ENCODE data around the gene MYH6. TPM values are rescaled to one million over a fixed set of nuclear protein-coding genes. Genes with fewer than 3 reads are reported as not detected.

MYH6 gene
- total RNA-seq, 6 donors from 2014 or later, result not detected

DNA sequence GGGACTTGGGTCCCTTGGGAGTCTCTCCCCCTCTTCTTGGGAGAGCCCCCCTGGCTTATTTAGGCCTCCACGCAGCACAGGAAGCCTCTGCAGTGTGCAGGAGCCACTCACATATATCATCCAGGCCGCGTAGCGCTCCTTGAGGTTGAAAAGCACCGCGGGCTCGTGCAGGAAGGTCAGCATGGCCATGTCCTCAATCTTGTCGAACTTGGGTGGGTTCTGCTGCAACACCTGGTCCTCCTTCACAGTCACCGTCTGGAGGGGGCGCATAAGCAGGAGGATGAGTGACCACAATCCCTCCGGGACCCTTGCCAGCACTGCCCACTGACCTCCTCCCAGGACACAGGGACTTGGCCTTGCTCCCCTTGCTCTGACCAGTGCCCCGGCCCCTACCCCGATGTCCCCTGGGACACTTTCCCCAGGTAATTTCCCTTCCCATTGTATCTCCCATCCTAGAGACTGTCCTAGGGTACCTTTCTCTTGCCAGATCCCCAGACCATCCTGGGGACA, 2.5 kb downstream of the MYH6 start:
- H3K27me3 ChIP-seq, result no peaks in the 10 kb centered on the region
- H3K4me1 ChIP-seq, result no peaks in the 10 kb centered on the region
- H3K4me3 ChIP-seq, result no peak overlapping the region
- 86 to 100% methylated on average over 3 to 13 of the region's 13 CpGs for WGBS, 2 donors
- H3K9me3 ChIP-seq, result no peaks in the 10 kb centered on the region
- no peak for DNase-seq
- H3K36me3 ChIP-seq, result no peaks in the 10 kb centered on the region
- ATAC-seq (ENCODE audit: low FRiP score in 2 of 2), result no peak
- no peak overlapping the region for H3K27ac ChIP-seq
- TF ChIP-seq POLR2A (IDR thresholded peaks at IDR 0.05), result no peak
- TF ChIP-seq CTCF (IDR thresholded peaks at IDR 0.05), result no peak
- TF ChIP-seq POLR2AphosphoS5 (IDR thresholded peaks at IDR 0.05), result no peak
- TF ChIP-seq EP300 (IDR thresholded peaks at IDR 0.05), result no peak

GRCh38 chr14:23405096-23405495, 3.0 kb downstream of the MYH6 start:
- no peaks in the 10 kb centered on the region for H3K27me3 ChIP-seq
- no peak overlapping the region for H3K27ac ChIP-seq
- no peak overlapping the region for H3K4me3 ChIP-seq
- no peaks in the 10 kb centered on the region for H3K36me3 ChIP-seq
- ATAC-seq (ENCODE audit: low FRiP score in 2 of 2) (no peak), DNase-seq (no peak)
- 68 to 79% methylated on average over 8 to 10 of the region's 10 CpGs for WGBS, 2 donors
- TF ChIP-seq POLR2A (IDR thresholded peaks at IDR 0.05) (no peak), EP300 (IDR thresholded peaks at IDR 0.05) (no peak), CTCF (IDR thresholded peaks at IDR 0.05) (no peak), POLR2AphosphoS5 (IDR thresholded peaks at IDR 0.05) (no peak)
- no peaks in the 10 kb centered on the region for H3K9me3 ChIP-seq
- no peaks in the 10 kb centered on the region for H3K4me1 ChIP-seq

DNA sequence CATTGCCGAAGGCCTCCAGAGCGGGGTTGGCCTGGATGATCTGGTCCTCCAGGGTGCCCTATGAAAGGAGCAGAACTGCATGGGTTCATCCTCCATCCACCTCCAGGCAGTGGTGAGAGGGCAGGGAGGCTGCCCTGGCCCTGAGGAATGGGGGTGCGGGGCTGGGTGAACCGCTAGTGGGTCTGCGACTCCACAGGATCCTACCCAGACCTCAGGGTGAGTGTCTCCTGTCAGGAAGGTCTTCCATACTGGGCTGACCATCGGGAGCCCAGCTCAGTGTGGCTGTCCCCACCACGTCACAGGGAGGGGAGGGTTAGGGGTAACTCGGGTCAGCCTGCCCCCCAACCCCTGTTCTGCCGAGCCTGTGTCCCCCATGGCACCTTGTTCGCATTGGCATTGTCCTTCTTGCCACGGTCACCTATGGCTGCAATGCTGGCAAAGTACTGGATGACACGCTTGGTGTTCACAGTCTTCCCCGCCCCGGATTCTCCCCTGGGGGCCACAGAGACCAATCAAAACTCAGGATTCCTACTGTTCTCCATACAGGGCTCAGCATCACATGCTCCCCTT, 3.7 kb downstream of the MYH6 start:
- WGBS, 2 donors, result 74 to 85% methylated on average over 3 to 14 of the region's 14 CpGs
- H3K4me1 ChIP-seq, result no peaks in the 10 kb centered on the region
- H3K36me3 ChIP-seq, result no peaks in the 10 kb centered on the region
- H3K27ac ChIP-seq, result no peak overlapping the region
- TF ChIP-seq POLR2A (IDR thresholded peaks at IDR 0.05), result no peak
- TF ChIP-seq EP300 (IDR thresholded peaks at IDR 0.05), result no peak
- no peak for TF ChIP-seq CTCF (IDR thresholded peaks at IDR 0.05)
- no peak for TF ChIP-seq POLR2AphosphoS5 (IDR thresholded peaks at IDR 0.05)
- H3K9me3 ChIP-seq, result no peaks in the 10 kb centered on the region
- H3K4me3 ChIP-seq, result no peak overlapping the region
- ATAC-seq (ENCODE audit: low FRiP score in 2 of 2), result no peak
- no peak for DNase-seq
- H3K27me3 ChIP-seq, result no peaks in the 10 kb centered on the region

GRCh38 chr14:23403908-23404307, 4.2 kb downstream of the MYH6 start:
- ATAC-seq (ENCODE audit: low FRiP score in 2 of 2), result no peak
- TF ChIP-seq POLR2AphosphoS5 (IDR thresholded peaks at IDR 0.05), result no peak
- no peak for TF ChIP-seq EP300 (IDR thresholded peaks at IDR 0.05)
- TF ChIP-seq CTCF (IDR thresholded peaks at IDR 0.05), result no peak
- TF ChIP-seq POLR2A (IDR thresholded peaks at IDR 0.05), result no peak
- no peaks in the 10 kb centered on the region for H3K9me3 ChIP-seq
- H3K27ac ChIP-seq, result no peak overlapping the region
- H3K36me3 ChIP-seq, result no peaks in the 10 kb centered on the region
- H3K4me1 ChIP-seq, result no peaks in the 10 kb centered on the region
- H3K27me3 ChIP-seq, result no peaks in the 10 kb centered on the region
- DNase-seq, result no peak
- H3K4me3 ChIP-seq, result no peak overlapping the region
- WGBS, 2 donors, result 83 to 86% methylated on average over 4 of the region's 4 CpGs

- H3K4me1 ChIP-seq, result no peaks in the 10 kb centered on the region
- no peak overlapping the region for H3K4me3 ChIP-seq
- no peak overlapping the region for H3K27ac ChIP-seq
- WGBS, 2 donors, result 53 to 57% methylated on average over 7 of the region's 7 CpGs
- no peaks in the 10 kb centered on the region for H3K36me3 ChIP-seq
- no peak for ATAC-seq (ENCODE audit: low FRiP score in 2 of 2)
- no peak for DNase-seq
- no peaks in the 10 kb centered on the region for H3K27me3 ChIP-seq
- H3K9me3 ChIP-seq, result no peaks in the 10 kb centered on the region
- TF ChIP-seq POLR2A (IDR thresholded peaks at IDR 0.05), result no peak
- TF ChIP-seq EP300 (IDR thresholded peaks at IDR 0.05), result no peak
- no peak for TF ChIP-seq CTCF (IDR thresholded peaks at IDR 0.05)
- TF ChIP-seq POLR2AphosphoS5 (IDR thresholded peaks at IDR 0.05), result no peak
Measured at GRCh38 chr14:23403139-23403438, 5.0 kb downstream of the MYH6 start.

All from upper lobe of left lung (tissue), 6 donors.